ENCODE data around the gene HOMER2. TPM values are rescaled to one million over a fixed set of nuclear protein-coding genes. Genes with fewer than 3 reads are reported as not detected.

Gene HOMER2
- polyA plus RNA-seq, 1 donor = 34.8 TPM

- no peak for DNase-seq (ENCODE audit: low read depth)
Observed at GRCh38 chr15:82802497-82802896, 150.0 kb downstream of the HOMER2 start.

GRCh38 chr15:82799183-82799841 lies 153.2 kb downstream of the HOMER2 start:
- DNase-seq (ENCODE audit: low read depth) = no peak

Other genes starting within 250 kb of the HOMER2 start
- gene AP3B2, start 242.8 kb downstream of the HOMER2 start, polyA plus RNA-seq (ENCODE audit: insufficient read length) = 0.29 TPM
- gene FSD2, start 146.7 kb downstream of the HOMER2 start, polyA plus RNA-seq (ENCODE audit: insufficient read length) = 65.9 TPM
- gene WHAMM, start 143.1 kb downstream of the HOMER2 start, polyA plus RNA-seq (ENCODE audit: insufficient read length) = 11.4 TPM
- 30.9 TPM for gene RAMAC, start 33.5 kb upstream of the HOMER2 start, polyA plus RNA-seq (ENCODE audit: insufficient read length)
- 16.6 TPM for gene C15orf40, start 58.9 kb upstream of the HOMER2 start, polyA plus RNA-seq (ENCODE audit: insufficient read length)
- gene BTBD1, start 114.5 kb upstream of the HOMER2 start, polyA plus RNA-seq (ENCODE audit: insufficient read length) = 115 TPM
- gene TM6SF1, start 154.9 kb upstream of the HOMER2 start, polyA plus RNA-seq (ENCODE audit: insufficient read length) = 58.0 TPM

Data from forelimb muscle (tissue), 1 donor.